Measurements from ENCODE around the gene POLE.
A peak's percentile ranks its signal among the peaks of the same experiment; 100 is the strongest.

Gene POLE

GRCh38 chr12:132583411-132583710 is 103.8 kb downstream of the POLE start:
- Histone ChIP-seq H3K9me3 (ENCODE audit: control insufficient read depth, low read length) (no peaks in the 10 kb centered on the region), H3K9ac (ENCODE audit: low read length) (no peak overlapping the region), H2BK15ac (ENCODE audit: low read depth, poor library complexity, severe bottlenecking) (no peak overlapping the region), H2BK120ac (ENCODE audit: low read depth, low read length) (no peak overlapping the region), H3K18ac (ENCODE audit: low read depth in 1 of 2, low read length in 2 of 2) (no peak overlapping the region), H3K23ac (ENCODE audit: low read length in 2 of 2) (no peak overlapping the region), H3K4me3 (ENCODE audit: insufficient read depth in 1 of 2, low read depth in 1 of 2, low read length in 2 of 2) (peak overlapping the region in 1 of 2 experiments; percentile 8), H3K4me2 (ENCODE audit: low read length, poor library complexity, severe bottlenecking) (peak overlapping the region; percentile 16), H3K27me3 (ENCODE audit: control insufficient read depth in 1 of 2, insufficient read depth in 1 of 2, low read length in 2 of 2) (peaks cover 7 to 48% of the 10 kb centered on the region in 2 experiments), H2AFZ (ENCODE audit: low read depth, low read length) (no peak overlapping the region), H3K4me1 (ENCODE audit: control insufficient read depth, insufficient read depth, low read depth, low read length) (peaks cover 14% of the 10 kb centered on the region), H3K4ac (ENCODE audit: low read depth in 1 of 2, low read length in 2 of 2) (no peak overlapping the region), H3K79me1 (replicated peaks; ENCODE audit: low read length, poor library complexity, severe bottlenecking) (no peaks in the 10 kb centered on the region), H2BK5ac (ENCODE audit: low read depth, low read length, poor library complexity, severe bottlenecking) (no peak overlapping the region), H4K91ac (ENCODE audit: low read length) (no peak overlapping the region), H2BK12ac (ENCODE audit: low read length in 2 of 2) (no peak overlapping the region), H4K8ac (ENCODE audit: low read length) (no peak overlapping the region), H2AK5ac (ENCODE audit: low read length, severe bottlenecking) (no peak overlapping the region), H3K27ac (ENCODE audit: low read length, poor library complexity, severe bottlenecking) (no peak overlapping the region), H3K14ac (ENCODE audit: low read length in 2 of 2) (no peak overlapping the region), H3K36me3 (ENCODE audit: control insufficient read depth in 1 of 2, insufficient read depth in 2 of 2, low read depth in 1 of 2, low read length in 2 of 2) (peaks cover 8 to 49% of the 10 kb centered on the region in 2 experiments)
- WGBS: 3% methylated on average over 23 of the region's 50 CpGs
- no peak for DNase-seq

GRCh38 chr12:132582582-132583410 is 104.3 kb downstream of the POLE start:
- H3K23ac ChIP-seq (ENCODE audit: low read length in 2 of 2): no peak overlapping the region
- H3K4me2 ChIP-seq (ENCODE audit: low read length, poor library complexity, severe bottlenecking): no peak overlapping the region
- H3K79me1 ChIP-seq (replicated peaks; ENCODE audit: low read length, poor library complexity, severe bottlenecking): no peaks in the 10 kb centered on the region
- H4K91ac ChIP-seq (ENCODE audit: low read length): no peak overlapping the region
- no peak overlapping the region for H2BK5ac ChIP-seq (ENCODE audit: low read depth, low read length, poor library complexity, severe bottlenecking)
- no peak overlapping the region for H3K4ac ChIP-seq (ENCODE audit: low read depth in 1 of 2, low read length in 2 of 2)
- no peak overlapping the region for H2BK15ac ChIP-seq (ENCODE audit: low read depth, poor library complexity, severe bottlenecking)
- 23% methylated on average over 37 of the region's 89 CpGs for WGBS
- H3K18ac ChIP-seq (ENCODE audit: low read depth in 1 of 2, low read length in 2 of 2): no peak overlapping the region
- H2BK120ac ChIP-seq (ENCODE audit: low read depth, low read length): no peak overlapping the region
- no peak overlapping the region for H4K8ac ChIP-seq (ENCODE audit: low read length)
- H3K4me1 ChIP-seq (ENCODE audit: control insufficient read depth, insufficient read depth, low read depth, low read length): peaks cover 14% of the 10 kb centered on the region
- H3K9ac ChIP-seq (ENCODE audit: low read length): no peak overlapping the region
- H3K14ac ChIP-seq (ENCODE audit: low read length in 2 of 2): no peak overlapping the region
- H3K27me3 ChIP-seq (ENCODE audit: control insufficient read depth in 1 of 2, insufficient read depth in 1 of 2, low read length in 2 of 2): peaks cover 5 to 43% of the 10 kb centered on the region in 2 experiments
- no peak for DNase-seq
- no peak overlapping the region for H2AK5ac ChIP-seq (ENCODE audit: low read length, severe bottlenecking)
- H2BK12ac ChIP-seq (ENCODE audit: low read length in 2 of 2): no peak overlapping the region
- H3K4me3 ChIP-seq (ENCODE audit: insufficient read depth in 1 of 2, low read depth in 1 of 2, low read length in 2 of 2): no peak overlapping the region
- H3K27ac ChIP-seq (ENCODE audit: low read length, poor library complexity, severe bottlenecking): no peak overlapping the region
- no peaks in the 10 kb centered on the region for H3K9me3 ChIP-seq (ENCODE audit: control insufficient read depth, low read length)
- no peak overlapping the region for H2AFZ ChIP-seq (ENCODE audit: low read depth, low read length)
- H3K36me3 ChIP-seq (ENCODE audit: control insufficient read depth in 1 of 2, insufficient read depth in 2 of 2, low read depth in 1 of 2, low read length in 2 of 2): peaks cover 12 to 55% of the 10 kb centered on the region in 2 experiments

GRCh38 chr12:132582058-132582420 is 105.1 kb downstream of the POLE start:
- no peak overlapping the region for H2BK12ac ChIP-seq (ENCODE audit: low read length in 2 of 2)
- no peak overlapping the region for H2BK120ac ChIP-seq (ENCODE audit: low read depth, low read length)
- 19% methylated on average over 15 of the region's 24 CpGs for WGBS
- DNase-seq: no peak
- no peak overlapping the region for H2BK15ac ChIP-seq (ENCODE audit: low read depth, poor library complexity, severe bottlenecking)
- H3K27ac ChIP-seq (ENCODE audit: low read length, poor library complexity, severe bottlenecking): no peak overlapping the region
- no peak overlapping the region for H2AK5ac ChIP-seq (ENCODE audit: low read length, severe bottlenecking)
- peaks cover 14 to 62% of the 10 kb centered on the region in 2 experiments for H3K36me3 ChIP-seq (ENCODE audit: control insufficient read depth in 1 of 2, insufficient read depth in 2 of 2, low read depth in 1 of 2, low read length in 2 of 2)
- H4K8ac ChIP-seq (ENCODE audit: low read length): no peak overlapping the region
- no peak overlapping the region for H3K4me3 ChIP-seq (ENCODE audit: insufficient read depth in 1 of 2, low read depth in 1 of 2, low read length in 2 of 2)
- H3K9me3 ChIP-seq (ENCODE audit: control insufficient read depth, low read length): no peaks in the 10 kb centered on the region
- H3K79me1 ChIP-seq (replicated peaks; ENCODE audit: low read length, poor library complexity, severe bottlenecking): no peaks in the 10 kb centered on the region
- H3K4me1 ChIP-seq (ENCODE audit: control insufficient read depth, insufficient read depth, low read depth, low read length): peaks cover 14% of the 10 kb centered on the region
- H3K14ac ChIP-seq (ENCODE audit: low read length in 2 of 2): no peak overlapping the region
- no peak overlapping the region for H2AFZ ChIP-seq (ENCODE audit: low read depth, low read length)
- H3K27me3 ChIP-seq (ENCODE audit: control insufficient read depth in 1 of 2, insufficient read depth in 1 of 2, low read length in 2 of 2): peaks cover 5 to 35% of the 10 kb centered on the region in 2 experiments
- no peak overlapping the region for H3K9ac ChIP-seq (ENCODE audit: low read length)
- H3K23ac ChIP-seq (ENCODE audit: low read length in 2 of 2): no peak overlapping the region
- no peak overlapping the region for H3K4ac ChIP-seq (ENCODE audit: low read depth in 1 of 2, low read length in 2 of 2)
- no peak overlapping the region for H3K18ac ChIP-seq (ENCODE audit: low read depth in 1 of 2, low read length in 2 of 2)
- no peak overlapping the region for H3K4me2 ChIP-seq (ENCODE audit: low read length, poor library complexity, severe bottlenecking)
- no peak overlapping the region for H2BK5ac ChIP-seq (ENCODE audit: low read depth, low read length, poor library complexity, severe bottlenecking)
- H4K91ac ChIP-seq (ENCODE audit: low read length): no peak overlapping the region

- Histone ChIP-seq H3K79me1 (replicated peaks; ENCODE audit: low read length, poor library complexity, severe bottlenecking) (no peaks in the 10 kb centered on the region), H3K4me2 (ENCODE audit: low read length, poor library complexity, severe bottlenecking) (no peak overlapping the region), H3K4me1 (ENCODE audit: control insufficient read depth, insufficient read depth, low read depth, low read length) (peaks cover 14% of the 10 kb centered on the region), H2BK15ac (ENCODE audit: low read depth, poor library complexity, severe bottlenecking) (no peak overlapping the region), H3K9ac (ENCODE audit: low read length) (no peak overlapping the region), H3K27me3 (ENCODE audit: control insufficient read depth in 1 of 2, insufficient read depth in 1 of 2, low read length in 2 of 2) (peaks cover 5 to 30% of the 10 kb centered on the region in 2 experiments), H2AK5ac (ENCODE audit: low read length, severe bottlenecking) (no peak overlapping the region), H4K8ac (ENCODE audit: low read length) (peak overlapping the region; percentile 20), H3K23ac (ENCODE audit: low read length in 2 of 2) (no peak overlapping the region), H4K91ac (ENCODE audit: low read length) (no peak overlapping the region), H3K14ac (ENCODE audit: low read length in 2 of 2) (no peak overlapping the region), H3K27ac (ENCODE audit: low read length, poor library complexity, severe bottlenecking) (no peak overlapping the region), H3K9me3 (ENCODE audit: control insufficient read depth, low read length) (no peaks in the 10 kb centered on the region), H2BK120ac (ENCODE audit: low read depth, low read length) (no peak overlapping the region), H2AFZ (ENCODE audit: low read depth, low read length) (no peak overlapping the region), H3K4me3 (ENCODE audit: insufficient read depth in 1 of 2, low read depth in 1 of 2, low read length in 2 of 2) (no peak overlapping the region), H3K4ac (ENCODE audit: low read depth in 1 of 2, low read length in 2 of 2) (no peak overlapping the region), H3K18ac (ENCODE audit: low read depth in 1 of 2, low read length in 2 of 2) (no peak overlapping the region), H3K36me3 (ENCODE audit: control insufficient read depth in 1 of 2, insufficient read depth in 2 of 2, low read depth in 1 of 2, low read length in 2 of 2) (peaks cover 14 to 68% of the 10 kb centered on the region in 2 experiments), H2BK5ac (ENCODE audit: low read depth, low read length, poor library complexity, severe bottlenecking) (no peak overlapping the region), H2BK12ac (ENCODE audit: low read length in 2 of 2) (no peak overlapping the region)
- WGBS: 77% methylated on average over 17 of the region's 17 CpGs
- no peak for DNase-seq
Observed at GRCh38 chr12:132581348-132582057, 105.6 kb downstream of the POLE start.
